GM18858 (cell line): ENCODE results near the gene TIGD7.
"Not testable (repeated sequence)": the region's sequence is repeated elsewhere in the genome, so short reads cannot be mapped to it uniquely, and the experiment has no call there.

ENCODE experiments used
- ATAC-seq: cut with Tn5 transposase; IDR thresholded peaks from one replicate; pipeline ENCODE4 v1.9.1; 2021; ENCODE audit not compliant: unreplicated experiment

TIGD7 gene

GRCh38 chr16:3282730-3283542 is 22.3 kb downstream of the TIGD7 start, which contains the start of gene ZNF263:
Gene ZNF263 (plus strand): TSS chr16:3283491. CDS start chr16:3283819, 328 bp downstream.
- ATAC-seq, result peak; percentile 61

GRCh38 chr16:3282103-3282729 is 23.0 kb downstream of the TIGD7 start:
- ATAC-seq, result peak; percentile 27

- ATAC-seq, result no peak
Measured at GRCh38 chr16:3281222-3281820, 23.9 kb downstream of the TIGD7 start.

- ATAC-seq, result no peak
Measured at GRCh38 chr16:3276679-3277078, 28.6 kb downstream of the TIGD7 start.

- ATAC-seq, result no peak
Measured at GRCh38 chr16:3274947-3275346, 30.3 kb downstream of the TIGD7 start.

- no peak for ATAC-seq
Measured at GRCh38 chr16:3274490-3274889, 30.7 kb downstream of the TIGD7 start.

- ATAC-seq, result not testable (repeated sequence)
Measured at GRCh38 chr16:3271281-3271680, 33.9 kb downstream of the TIGD7 start.

- not testable (repeated sequence) for ATAC-seq
Measured at GRCh38 chr16:3270718-3271117, 34.5 kb downstream of the TIGD7 start.

- no peak for ATAC-seq
Measured at GRCh38 chr16:3268294-3268693, 36.9 kb downstream of the TIGD7 start.

- no peak for ATAC-seq
Measured at GRCh38 chr16:3266873-3267537, 38.2 kb downstream of the TIGD7 start.

GRCh38 chr16:3264137-3265036 is 40.8 kb downstream of the TIGD7 start:
- ATAC-seq, result peak; percentile 69

- no peak for ATAC-seq
Measured at GRCh38 chr16:3262517-3262916, 42.7 kb downstream of the TIGD7 start.

- ATAC-seq, result no peak
Measured at GRCh38 chr16:3259836-3260235, 45.4 kb downstream of the TIGD7 start.

- no peak for ATAC-seq
Measured at GRCh38 chr16:3256866-3257465, 48.3 kb downstream of the TIGD7 start.

- ATAC-seq, result no peak
Measured at GRCh38 chr16:3256146-3256865, 48.9 kb downstream of the TIGD7 start, which contains the start of gene MEFV. Gene MEFV (minus strand): TSS chr16:3256633. CDS start chr16:3256587, 46 bp downstream.

- ATAC-seq, result no peak
Measured at GRCh38 chr16:3254309-3254708, 50.9 kb downstream of the TIGD7 start.

GRCh38 chr16:3252967-3253366 is 52.3 kb downstream of the TIGD7 start:
- ATAC-seq, result no peak

GRCh38 chr16:3249451-3249850 is 55.8 kb downstream of the TIGD7 start:
- no peak for ATAC-seq

- no peak for ATAC-seq
Measured at GRCh38 chr16:3249020-3249419, 56.2 kb downstream of the TIGD7 start.
